CD4-positive, alpha-beta T cell treated with Interleukin-17A for 1 hour (primary cell): ENCODE data around the gene GHRH.

ENCODE experiments used
- DNase-seq: peaks from one replicate; pipeline ENCODE4 v3.0.0-alpha.2; 2020

GHRH gene

GRCh38 chr20:37236462-37236861, 25.2 kb downstream of the GHRH start:
- no peak for DNase-seq

GRCh38 chr20:37235065-37235464, 26.5 kb downstream of the GHRH start:
- no peak for DNase-seq

GRCh38 chr20:37234254-37234581, 27.4 kb downstream of the GHRH start:
- no peak for DNase-seq

GRCh38 chr20:37233548-37234253, 27.9 kb downstream of the GHRH start:
- DNase-seq = no peak

- DNase-seq = no peak
Measured at GRCh38 chr20:37231947-37232630, 29.5 kb downstream of the GHRH start.

- no peak for DNase-seq
Measured at GRCh38 chr20:37230200-37230599, 31.4 kb downstream of the GHRH start.

- no peak for DNase-seq
Measured at GRCh38 chr20:37229357-37229756, 32.3 kb downstream of the GHRH start.

GRCh38 chr20:37228656-37229055, 33.0 kb downstream of the GHRH start:
- DNase-seq = no peak

GRCh38 chr20:37228082-37228481, 33.5 kb downstream of the GHRH start:
- no peak for DNase-seq

- no peak for DNase-seq
Measured at GRCh38 chr20:37226889-37227288, 34.7 kb downstream of the GHRH start.

GRCh38 chr20:37225146-37225545, 36.5 kb downstream of the GHRH start:
- no peak for DNase-seq

GRCh38 chr20:37223053-37223452, 38.6 kb downstream of the GHRH start:
- DNase-seq = peak; percentile 8

GRCh38 chr20:37222086-37222485, 39.5 kb downstream of the GHRH start:
- DNase-seq = no peak

GRCh38 chr20:37220731-37221130, 40.9 kb downstream of the GHRH start:
- no peak for DNase-seq

- DNase-seq = no peak
Measured at GRCh38 chr20:37219751-37220668, 41.6 kb downstream of the GHRH start.

- no peak for DNase-seq
Measured at GRCh38 chr20:37218976-37219375, 42.6 kb downstream of the GHRH start.

- no peak for DNase-seq
Measured at GRCh38 chr20:37218441-37218840, 43.2 kb downstream of the GHRH start.

GRCh38 chr20:37209661-37210314, 51.8 kb downstream of the GHRH start:
- no peak for DNase-seq

- DNase-seq = no peak
Measured at GRCh38 chr20:37209193-37209592, 52.4 kb downstream of the GHRH start.

GRCh38 chr20:37207171-37207570, 54.4 kb downstream of the GHRH start:
- DNase-seq = no peak

GRCh38 chr20:37205794-37206193, 55.8 kb downstream of the GHRH start:
- DNase-seq = no peak

- DNase-seq = no peak
Measured at GRCh38 chr20:37205130-37205529, 56.5 kb downstream of the GHRH start.

GRCh38 chr20:37204056-37204455, 57.6 kb downstream of the GHRH start:
- no peak for DNase-seq
